GM12878 (cell line): Measurements from ENCODE around the gene KLHL35. TPM values are rescaled to one million over a fixed set of nuclear protein-coding genes. Genes with fewer than 3 reads are reported as not detected.

Experiments
- ATAC-seq: fragments of 200-7000 bp; cut with Tn5 transposase; 3 replicates; pipeline ENCODE4 v1.9.1; 2020; ENCODE audit warnings: mild to moderate bottlenecking, moderate library complexity
- BruUV-seq: library from RNA; stranded (reverse); fragments of 400-500 nt; replicated peaks from 2 replicates; lab custom pipeline; 2021; lab: Mats Ljungman, UMichigan
- CTCF ChIA-PET: fragments of 300-600 bp; sonication (Branson Sonifier 250); formaldehyde crosslinking; extraction: SDS; loops from one replicate; lab custom pipeline; 2021; ENCODE audit warnings: inconsistent platforms; lab: Yijun Ruan, JAX
- POLR2A ChIA-PET: fragments of 350-600 bp; formaldehyde crosslinking; extraction: SDS; loops from one replicate; lab custom pipeline; 2021; ENCODE audit warnings: inconsistent platforms; lab: Charles Lee
- RAD21 ChIA-PET: fragments of 300-600 bp; sonication (Branson Sonifier 250); formaldehyde crosslinking; loops from one replicate; lab custom pipeline; 2023; ENCODE audit warnings: antibody characterized with exemption; ENCODE audit not compliant: unreplicated experiment; lab: Charles Lee
- SMC1A ChIA-PET: fragments of 300-600 bp; sonication (Branson Sonifier 250); formaldehyde crosslinking; loops from one replicate; lab custom pipeline; 2023; ENCODE audit not compliant: unreplicated experiment, uncharacterized antibody; lab: Charles Lee
- DNase-seq: peaks from one replicate; pipeline ENCODE4 v3.0.0-alpha.2; 2011; ENCODE audit warnings: low read depth, low spot score
- FAIRE-seq: peaks from 3 replicates; lab custom pipeline; 2011; peaks lifted over from hg19 to GRCh38; lab: Jason Lieb, UNC
- H2AFZ ChIP-seq: 2 replicates; pipeline ENCODE4 v1.6.0; 2011; ENCODE audit warnings: low read depth, low read length, control low read depth; ENCODE audit not compliant: control insufficient read depth
- H3K27ac ChIP-seq: 2 replicates; pipeline ENCODE4 v1.5.1; 2011; ENCODE audit warnings: control low read depth; ENCODE audit not compliant: control insufficient read depth, insufficient read depth
- H3K27me3 ChIP-seq, 2 experiments: replicated peaks in 1 of 2; 2 replicates each; pipeline versions ENCODE4 v1.6.0 to v1.6.1; 2011; ENCODE audit warnings: low read length in 1 of 2; ENCODE audit not compliant: control insufficient read depth in 2 of 2, insufficient read depth in 2 of 2
- H3K36me3 ChIP-seq, 2 experiments: 2 replicates each; pipeline ENCODE4 v1.5.1; 2011; ENCODE audit warnings: low read length in 1 of 2; ENCODE audit not compliant: control insufficient read depth in 2 of 2, insufficient read depth in 2 of 2
- H3K4me1 ChIP-seq: 2 replicates; pipeline ENCODE4 v1.6.1; 2011; ENCODE audit warnings: mild to moderate bottlenecking, low read length, moderate library complexity, mixed read lengths; ENCODE audit not compliant: control insufficient read depth, insufficient read depth
- H3K4me2 ChIP-seq: 2 replicates; pipeline ENCODE4 v1.6.0; 2011; ENCODE audit warnings: control low read depth; ENCODE audit not compliant: control insufficient read depth, insufficient read depth
- H3K4me3 ChIP-seq: fragments of 200-600 bp; sonication (generic); 2 replicates; pipeline ENCODE4 v1.5.1; 2016
- H3K79me2 ChIP-seq: 2 replicates; pipeline ENCODE4 v1.6.0; 2011; ENCODE audit warnings: low read length; ENCODE audit not compliant: control insufficient read depth, insufficient read depth
- H3K9ac ChIP-seq: 2 replicates; pipeline ENCODE4 v1.8.0; 2011; ENCODE audit warnings: low read length, control low read depth, mixed read lengths; ENCODE audit not compliant: control insufficient read depth, insufficient read depth
- H3K9me3 ChIP-seq: replicated peaks from 3 replicates; pipeline ENCODE4 v1.5.1; 2011; ENCODE audit warnings: mild to moderate bottlenecking, low read length; ENCODE audit not compliant: control insufficient read depth, insufficient read depth
- H4K20me1 ChIP-seq: 2 replicates; pipeline ENCODE4 v1.6.0; 2011; ENCODE audit not compliant: control insufficient read depth, insufficient read depth
- CBX5 ChIP-seq: sonication (generic); IDR thresholded peaks from 2 replicates; pipeline ENCODE4 v1.6.1; 2016; ENCODE audit warnings: low read depth, moderate library complexity, mild to moderate bottlenecking, inconsistent platforms
- EGR1 ChIP-seq, 2 experiments: IDR thresholded peaks; 1 replicate in 1 of 2; 2 replicates in 1 of 2; pipeline ENCODE4 v1.6.1; 2011 to 2012; ENCODE audit warnings: low read depth in 2 of 2, low read length in 2 of 2, borderline replicate concordance in 1 of 2, mild to moderate bottlenecking in 1 of 2, moderate library complexity in 1 of 2
- GATAD2B ChIP-seq: fragments of 450-650 bp; conservative IDR thresholded peaks from 2 replicates; pipeline ENCODE4 v1.6.1; 2017; ENCODE audit warnings: low read depth, mild to moderate bottlenecking, moderate library complexity
- IKZF1 ChIP-seq: fragments of 450-650 bp; conservative IDR thresholded peaks from 2 replicates; pipeline ENCODE4 v1.6.1; 2017; ENCODE audit warnings: antibody characterized with exemption, mild to moderate bottlenecking
- KAT2A ChIP-seq: conservative IDR thresholded peaks from 2 replicates; pipeline ENCODE4 v1.6.1; 2011; ENCODE audit warnings: low read depth, low read length; ENCODE audit not compliant: control insufficient read depth
- MTA2 ChIP-seq: fragments of 450-650 bp; IDR thresholded peaks from 2 replicates; pipeline ENCODE4 v1.6.1; 2016; ENCODE audit warnings: low read depth, mild to moderate bottlenecking, moderate library complexity
- NFIC ChIP-seq: IDR thresholded peaks from 2 replicates; pipeline ENCODE4 v1.6.1; 2012; ENCODE audit warnings: low read depth, mild to moderate bottlenecking, inconsistent platforms, low read length, moderate library complexity
- NFYA ChIP-seq: IDR thresholded peaks from 2 replicates; pipeline ENCODE4 v1.6.1; 2011; ENCODE audit warnings: low read depth, mild to moderate bottlenecking, low read length, improper control_type of control experiment, borderline replicate concordance
- NRF1 ChIP-seq: conservative IDR thresholded peaks from 2 replicates; pipeline ENCODE4 v1.6.1; 2011; ENCODE audit warnings: mild to moderate bottlenecking, low read depth, low read length, improper control_type of control experiment
- RFX5 ChIP-seq: IDR thresholded peaks from 2 replicates; pipeline ENCODE4 v1.6.1; 2011; ENCODE audit warnings: low read depth, low read length, improper control_type of control experiment
- SMARCA5 ChIP-seq: fragments of 450-650 bp; IDR thresholded peaks from 2 replicates; pipeline ENCODE4 v1.6.1; 2017; ENCODE audit warnings: mild to moderate bottlenecking
- YY1 ChIP-seq: IDR thresholded peaks from 2 replicates; pipeline ENCODE4 v1.6.1; 2011; ENCODE audit warnings: low read depth, mild to moderate bottlenecking, low read length
- WGBS: methylation state at CpG from one replicate; pipeline ENCODE4 v1.1.6; 2016; ENCODE audit warnings: low lambda C conversion rate; ENCODE audit not compliant: insufficient replicate concordance, insufficient coverage; ENCODE audit errors: missing lambda C conversion rate; 5-methylcytosine and 5-hydroxymethylcytosine counted together
- in situ Hi-C: fragments of 300-500 bp; cut with MboI; formaldehyde crosslinking; loops from 9 replicates; pipeline ENCODE4 v1.14.3; 2018; ENCODE audit warnings: mixed read lengths
- intact Hi-C: fragments of 100-400 bp; cut with micrococcal nuclease; formaldehyde crosslinking; loops from one replicate; pipeline ENCODE4 v1.14.2; 2022; ENCODE audit not compliant: unreplicated experiment
- polyA plus RNA-seq, 11 experiments: library from polyadenylated mRNA; depleted of rRNA in 4 of 11; unstranded in 6 of 11; stranded (reverse) in 5 of 11; fragments of >200 nt; fragmentation: Nextera tagmentation in 4 of 11; fragmentation: Illumina TruSeq in 1 of 11; extraction: Ambion mirVana in 4 of 11; extraction: Trizol in 1 of 11; gene quantifications; 1 replicate in 1 of 11; 2 replicates in 10 of 11; pipeline versions ENCODE4 v1.2.1 to v1.2.3, GENCODE V29; 2011 to 2016; ENCODE audit warnings: inconsistent platforms in 2 of 11, missing spikeins in 2 of 11, low read depth in 1 of 11
- total RNA-seq, 4 experiments: library from RNA; depleted of rRNA in 3 of 4; stranded (reverse); fragments of >200 nt in 3 of 4; fragmentation: Illumina TruSeq in 1 of 4; extraction: Trizol in 1 of 4; gene quantifications; 2 replicates each; pipeline versions ENCODE4 v1.2.1 to v1.2.3, GENCODE V29; 2013 to 2021
- TF ChIP-seq, protein P1 (sequence below): IDR thresholded peaks from 2 replicates; pipeline ENCODE4 v1.6.1; 2012; ENCODE audit warnings: low read depth, low read length, improper control_type of control experiment

The KLHL35 gene
- total and polyA plus RNA-seq, 10 of the 15 experiments (the other 5 are each of a cell fraction or from before 2014, with no cell fraction given): 0.04 to 0.34 (median 0.13) TPM; not detected in 1

GRCh38 chr11:75440960-75441803, 8.2 kb upstream of the KLHL35 start:
- Histone ChIP-seq H3K79me2 (no peaks in the 10 kb centered on the region), H2AFZ (no peak overlapping the region), H3K27me3 (no peaks in the 10 kb centered on the region; a peak in 1 of 4 replicates), H3K36me3 (no peaks in the 10 kb centered on the region; a peak in 1 of 4 replicates), H3K9me3 (no peaks in the 10 kb centered on the region), H3K4me3 (no peak overlapping the region), H3K4me2 (no peak overlapping the region), H3K9ac (no peak overlapping the region), H3K27ac (no peak overlapping the region), H4K20me1 (no peaks in the 10 kb centered on the region; the same call in 1 of the 2 replicates), H3K4me1 (no peaks in the 10 kb centered on the region)
- ChIA-PET POLR2A (no interaction called here), RAD21 (no interaction called here), CTCF (interaction anchor here (0.6 to 9.1 kb wide), 3 partner anchors 23 to 130 kb away, joined by 3 to 288 read pairs (median 3); partner anchors contain the start of gene GDPD5), SMC1A (interaction anchor here (0.8 to 1.1 kb wide), 2 partner anchors 90 to 92 kb away, joined by 3 to 4 read pairs; no protein-coding TSS in a partner anchor)
- TF ChIP-seq CBX5 (no peak), GATAD2B (no peak), KAT2A (no peak), EGR1 (IDR thresholded peaks at IDR 0.05; ENCODE audit: borderline replicate concordance in 1 of 2, low read depth in 2 of 2, low read length in 2 of 2) (no peak), SMARCA5 (no peak), NFIC (no peak), NFYA (no peak), NRF1 (no peak), YY1 (no peak), IKZF1 (no peak), MTA2 (no peak), RFX5 (no peak)
- TF ChIP-seq, protein P1, sequence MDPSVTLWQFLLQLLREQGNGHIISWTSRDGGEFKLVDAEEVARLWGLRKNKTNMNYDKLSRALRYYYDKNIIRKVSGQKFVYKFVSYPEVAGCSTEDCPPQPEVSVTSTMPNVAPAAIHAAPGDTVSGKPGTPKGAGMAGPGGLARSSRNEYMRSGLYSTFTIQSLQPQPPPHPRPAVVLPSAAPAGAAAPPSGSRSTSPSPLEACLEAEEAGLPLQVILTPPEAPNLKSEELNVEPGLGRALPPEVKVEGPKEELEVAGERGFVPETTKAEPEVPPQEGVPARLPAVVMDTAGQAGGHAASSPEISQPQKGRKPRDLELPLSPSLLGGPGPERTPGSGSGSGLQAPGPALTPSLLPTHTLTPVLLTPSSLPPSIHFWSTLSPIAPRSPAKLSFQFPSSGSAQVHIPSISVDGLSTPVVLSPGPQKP: no peak
- ATAC-seq (no peak), DNase-seq (no peak), FAIRE-seq (no peak)
- in situ Hi-C loops: no loop called here
- no TSS peak for BruUV-seq
- WGBS: 52% methylated on average over 27 of the region's 27 CpGs
- intact Hi-C loops: loop anchor here (10.0 kb wide), 1 partner anchor 264 kb away; no protein-coding TSS in a partner anchor
